DMS114 treated with DMSO at 0.1 percent for 48 hours (cell line): Measurements from ENCODE around the gene PIK3R6.
"Not testable (repeated sequence)": the region's sequence is repeated elsewhere in the genome, so short reads cannot be mapped to it uniquely, and the experiment has no call there.

Experiments
- DNase-seq: peaks from one replicate; lab custom pipeline; 2025; ENCODE audit not compliant: unreplicated experiment; lab: John Stamatoyannopoulos, UW

Gene PIK3R6

GRCh38 chr17:8829036-8829941 lies 38.2 kb downstream of the PIK3R6 start:
- DNase-seq, result no peak

- no peak for DNase-seq
Observed at GRCh38 chr17:8828517-8828875, 39.0 kb downstream of the PIK3R6 start.

DNA sequence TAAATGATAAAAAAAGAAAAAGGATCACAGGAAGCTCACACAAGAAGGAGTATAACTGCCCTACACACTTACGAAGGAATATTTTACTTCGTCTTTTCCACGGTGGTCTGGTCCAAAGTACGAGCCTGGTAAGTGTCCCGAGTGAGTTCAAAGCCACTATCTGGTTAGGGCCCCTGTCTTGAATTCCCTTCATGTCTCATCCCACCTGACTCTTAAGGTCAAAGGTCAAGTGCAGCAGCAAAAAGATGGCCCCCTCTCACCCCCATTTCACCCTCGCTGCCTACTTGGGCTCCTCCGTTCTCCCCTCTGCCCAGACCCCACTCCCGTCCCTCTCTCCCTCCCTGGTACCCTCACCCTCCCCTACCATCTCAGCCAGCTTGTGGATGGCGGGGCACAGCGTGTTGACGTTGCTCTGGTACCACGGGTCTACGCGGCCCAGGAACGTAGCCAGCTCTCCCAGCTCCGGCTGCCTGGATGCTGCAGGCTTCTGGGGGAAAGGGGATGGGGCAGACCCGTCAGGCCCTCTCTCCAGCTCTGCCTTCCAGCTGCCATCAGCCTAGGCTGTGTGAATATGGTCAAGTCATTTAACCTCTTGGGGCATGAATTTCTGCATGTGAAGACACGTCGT lies 40.6 kb downstream of the PIK3R6 start:
- DNase-seq, result no peak

DNA sequence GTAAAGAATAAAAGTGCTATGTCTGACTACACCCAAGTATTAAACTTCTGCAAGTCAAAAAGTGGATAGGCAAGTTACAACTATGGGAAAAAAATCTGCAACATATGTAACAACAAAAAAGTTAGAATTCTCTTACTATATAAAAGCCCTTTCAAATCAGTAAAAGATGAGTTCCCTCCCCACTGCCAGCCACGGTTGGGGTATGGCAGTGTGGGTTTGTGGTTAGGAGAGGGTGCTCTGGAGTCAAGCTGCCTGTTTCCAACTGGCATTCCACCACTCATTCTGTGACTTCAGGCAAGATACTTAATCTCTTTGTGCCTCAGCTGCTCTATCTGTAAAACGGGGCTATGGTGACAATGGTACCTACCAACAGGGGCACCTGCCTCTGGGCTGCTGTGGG lies 41.7 kb downstream of the PIK3R6 start:
- no peak for DNase-seq

GRCh38 chr17:8823279-8823678 lies 44.2 kb downstream of the PIK3R6 start:
- no peak for DNase-seq

DNA sequence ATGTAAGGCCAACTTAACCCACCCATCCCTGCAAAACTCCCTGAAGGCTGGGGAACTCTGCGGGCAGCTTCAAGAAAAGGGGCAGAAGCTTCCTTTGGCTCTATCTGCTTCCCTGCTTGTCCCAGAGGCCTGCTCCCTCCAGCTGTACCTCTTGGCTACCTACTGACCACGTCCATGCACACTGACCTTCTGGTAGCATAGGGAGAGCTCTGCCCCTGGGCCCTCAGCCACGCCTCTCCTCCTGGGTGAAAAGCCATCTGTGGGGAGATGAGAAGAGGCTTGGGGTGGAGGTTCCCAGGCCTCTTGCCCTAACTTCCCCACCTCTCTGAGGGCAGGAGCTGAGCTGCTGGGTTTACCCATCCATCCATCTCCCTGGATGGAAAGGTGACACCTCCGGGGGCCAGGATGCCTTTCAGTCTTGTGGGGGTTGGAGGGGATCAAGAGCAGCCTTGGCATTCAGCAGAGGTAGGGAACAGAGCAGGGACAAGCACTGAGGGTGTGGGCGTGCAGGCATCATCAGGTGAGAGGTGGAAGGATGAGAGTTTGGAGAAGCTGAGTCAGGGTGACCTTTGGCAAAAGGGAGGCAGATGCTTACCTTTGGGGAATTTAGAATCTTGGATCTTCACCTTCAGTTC lies 45.0 kb downstream of the PIK3R6 start:
- no peak for DNase-seq

DNA sequence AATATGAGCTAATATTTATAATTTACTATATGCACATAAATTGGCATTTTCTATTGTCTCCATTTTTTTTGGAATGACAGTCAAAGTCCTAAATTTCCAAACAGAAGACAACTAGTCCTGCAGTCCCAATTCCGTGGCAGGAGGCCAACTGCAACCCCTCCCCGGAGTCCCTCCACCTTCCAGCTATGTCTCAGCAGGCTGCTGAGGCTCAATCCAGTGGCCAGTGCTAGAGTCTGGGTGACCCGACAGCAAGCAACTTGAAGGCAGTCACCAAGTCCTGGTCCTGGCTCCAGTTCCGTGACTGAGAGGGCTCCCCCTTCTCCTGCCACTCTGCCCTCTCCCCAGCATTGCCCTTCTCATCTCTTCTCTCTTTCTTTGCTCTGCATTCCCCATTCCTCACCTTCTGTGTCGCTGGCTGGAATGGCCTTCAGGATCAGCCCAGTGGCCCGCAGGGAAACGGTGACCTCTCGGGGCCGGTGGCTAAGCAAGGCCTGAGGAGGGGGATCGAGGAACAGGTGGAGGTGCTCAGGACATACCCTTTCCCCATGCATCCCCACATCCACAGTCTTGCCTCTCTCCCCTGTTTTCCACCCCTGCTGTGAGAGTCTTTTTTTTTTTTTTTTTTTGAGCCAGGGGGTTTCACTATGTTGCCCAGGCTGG lies 45.9 kb downstream of the PIK3R6 start:
- DNase-seq, result no peak

- DNase-seq, result no peak
Observed at GRCh38 chr17:8820311-8821010, 47.0 kb downstream of the PIK3R6 start.

DNA sequence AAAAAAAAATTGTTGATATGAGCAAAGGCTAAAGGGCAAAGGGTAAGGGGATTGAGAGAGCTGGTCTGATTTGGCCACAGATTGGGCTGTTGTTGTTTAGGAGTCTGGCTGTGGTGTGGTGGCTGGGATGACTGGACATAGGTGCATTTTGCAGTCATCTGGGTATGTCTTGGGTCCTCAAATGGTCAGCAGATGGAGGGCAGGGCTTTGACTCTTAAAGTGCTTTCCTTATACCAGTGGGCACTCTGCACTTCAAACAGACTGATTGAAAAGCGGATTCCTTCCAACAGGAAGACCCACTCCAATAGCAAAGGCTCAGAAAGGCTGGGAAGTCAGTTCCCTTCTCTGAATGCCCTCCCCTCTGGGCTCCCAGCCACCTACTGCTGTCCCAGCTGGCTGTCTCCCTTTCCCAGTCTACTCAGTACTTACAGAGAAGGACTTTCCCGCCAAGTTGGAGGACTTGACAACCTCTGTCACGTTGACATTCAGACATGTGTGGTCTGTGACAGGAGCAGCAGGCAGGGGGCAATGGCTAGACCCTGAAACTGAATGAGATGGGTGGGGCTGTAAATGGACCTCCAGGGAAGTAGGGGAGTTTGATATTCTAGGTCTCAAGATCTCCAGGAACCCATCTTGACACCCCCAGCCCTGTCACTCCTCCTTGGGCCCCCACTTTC lies 48.7 kb downstream of the PIK3R6 start:
- no peak for DNase-seq

DNA sequence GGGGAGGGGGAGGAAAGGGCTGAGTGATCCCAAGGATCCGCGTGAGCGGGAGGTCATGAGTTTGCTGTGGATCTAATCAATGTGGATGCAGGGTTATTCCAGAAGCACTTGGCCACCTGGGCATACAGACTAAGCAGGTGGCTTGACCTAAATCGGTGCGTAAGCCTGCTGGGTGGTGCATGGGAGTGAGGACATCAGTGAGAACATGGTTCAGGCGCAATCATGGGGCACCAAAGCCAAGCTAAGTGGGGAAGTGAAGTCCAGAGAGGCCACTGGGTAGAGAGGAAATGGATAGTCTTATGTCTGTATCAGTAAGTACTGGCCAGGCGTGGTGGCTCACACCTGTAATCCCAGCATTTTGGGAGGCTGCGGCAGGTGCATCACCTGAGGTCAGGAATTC lies 49.4 kb downstream of the PIK3R6 start:
- no peak for DNase-seq

GRCh38 chr17:8806926-8807550 lies 60.4 kb downstream of the PIK3R6 start:
- DNase-seq, result no peak

GRCh38 chr17:8806253-8806925 lies 61.1 kb downstream of the PIK3R6 start:
- DNase-seq, result no peak

- DNase-seq, result not testable (repeated sequence)
Observed at GRCh38 chr17:8805396-8805795, 62.1 kb downstream of the PIK3R6 start.

DNA sequence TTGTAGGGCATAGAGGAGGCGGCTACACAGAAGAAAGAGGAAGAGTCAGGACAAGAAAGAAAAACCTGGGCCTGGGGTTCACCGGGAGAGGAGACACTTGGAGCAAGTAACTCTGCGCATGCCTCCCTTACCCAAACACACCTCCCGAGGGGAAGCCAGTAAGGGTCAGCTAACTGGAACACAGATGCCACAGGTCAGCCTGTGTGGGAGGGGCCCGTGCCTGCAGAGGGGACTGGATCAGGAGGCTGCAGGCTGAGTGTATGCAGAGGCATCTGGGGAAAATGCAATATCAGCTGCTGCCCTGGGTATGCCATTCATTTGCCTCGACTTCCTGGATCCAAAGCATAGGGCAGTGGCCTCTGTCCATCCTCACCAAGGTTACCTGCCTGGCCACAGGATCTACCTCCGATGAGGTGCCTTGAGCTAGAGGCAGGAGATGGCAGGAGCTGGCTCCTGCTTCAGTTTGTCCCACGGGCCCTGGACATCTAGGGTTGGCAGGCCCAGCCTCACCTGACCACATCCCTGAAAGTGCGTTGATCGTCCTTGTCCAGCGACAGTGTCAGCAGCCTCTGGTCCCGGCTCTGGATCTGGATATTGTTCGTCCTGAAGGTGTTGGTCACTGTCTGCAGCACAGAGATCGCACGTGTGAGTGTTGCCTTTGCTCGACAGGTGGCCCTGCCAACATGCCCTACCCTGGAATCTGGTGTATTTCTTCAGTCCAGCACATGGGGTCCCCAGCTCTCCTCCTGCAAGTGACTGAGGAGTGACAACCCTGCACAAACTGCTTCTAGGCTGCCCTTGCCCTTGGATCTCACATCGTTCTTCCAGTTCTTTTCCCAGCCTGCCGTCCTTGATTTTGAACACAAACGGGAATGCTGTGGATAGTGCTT lies 63.7 kb downstream of the PIK3R6 start:
- DNase-seq, result peak; percentile 11

DNA sequence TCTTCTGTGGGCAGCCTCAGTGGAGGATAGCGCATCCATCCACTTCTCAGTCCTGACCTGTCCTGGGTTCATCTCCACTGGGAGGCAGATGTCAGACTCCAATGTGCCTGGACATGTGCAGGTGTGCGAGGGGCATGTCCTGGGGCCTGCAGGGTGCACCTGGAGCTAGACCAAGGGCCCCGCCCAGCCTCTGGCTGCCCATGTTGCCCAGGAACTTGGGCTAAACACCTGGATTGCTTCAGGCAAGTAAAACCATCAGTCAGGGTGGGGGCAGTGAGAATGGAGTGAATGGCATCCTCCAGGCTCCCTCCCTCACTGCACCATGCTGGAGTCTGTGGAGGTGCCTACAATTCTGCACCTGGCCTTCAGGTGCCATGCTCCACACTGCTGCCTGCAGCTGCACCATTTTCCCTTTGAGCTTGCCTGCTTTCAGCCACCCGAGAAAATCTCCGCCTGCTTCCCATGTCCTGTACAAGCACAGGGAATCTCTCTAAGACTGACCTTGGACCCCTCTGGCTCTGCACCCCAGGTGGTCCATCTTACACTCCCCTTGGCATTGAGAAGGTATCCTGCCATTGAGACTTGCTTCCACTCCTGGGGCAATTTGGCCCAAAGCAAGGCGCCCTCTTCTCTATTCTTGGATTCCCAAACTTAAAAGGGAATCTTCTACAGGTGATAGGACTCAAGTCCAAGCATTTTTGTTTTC lies 66.2 kb downstream of the PIK3R6 start:
- DNase-seq, result no peak

- no peak for DNase-seq
Observed at GRCh38 chr17:8800656-8801055, 66.8 kb downstream of the PIK3R6 start.

DNA sequence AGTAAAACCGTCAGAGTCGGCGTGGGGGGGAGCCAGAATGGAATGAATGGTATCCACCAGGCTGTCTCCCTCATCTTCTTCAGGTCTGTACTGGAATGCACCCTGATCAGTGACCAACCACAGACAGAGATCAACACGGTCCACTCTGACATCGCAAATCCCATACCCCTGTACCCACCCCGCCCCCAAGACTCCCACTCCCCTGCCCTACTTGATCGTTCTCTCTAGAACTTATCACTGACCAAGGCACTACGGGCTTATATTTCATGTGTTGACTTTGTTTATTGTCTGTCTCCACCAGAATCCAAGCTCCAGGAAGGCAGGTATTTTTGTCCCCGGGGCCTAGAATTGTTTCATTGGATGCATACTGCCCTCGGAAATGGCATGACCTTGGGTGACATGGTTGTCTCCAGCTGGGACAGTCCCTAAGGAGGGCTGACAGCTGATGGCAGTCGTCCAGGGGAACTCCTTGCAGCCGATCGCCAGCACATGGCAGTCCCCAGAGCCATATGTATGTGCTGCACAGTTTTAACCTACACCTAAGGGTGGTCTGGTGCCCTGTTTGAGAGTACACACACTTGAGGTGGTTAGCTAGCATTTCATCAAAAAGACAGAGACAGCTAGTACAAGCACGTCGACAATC lies 67.8 kb downstream of the PIK3R6 start:
- no peak for DNase-seq
